ENCODE data around the gene RASA2. TPM values are rescaled to one million over a fixed set of nuclear protein-coding genes. Genes with fewer than 3 reads are reported as not detected.

RASA2 gene
- total RNA-seq, 2 donors from 2014 or later: 15.4 to 23.1 TPM

DNA sequence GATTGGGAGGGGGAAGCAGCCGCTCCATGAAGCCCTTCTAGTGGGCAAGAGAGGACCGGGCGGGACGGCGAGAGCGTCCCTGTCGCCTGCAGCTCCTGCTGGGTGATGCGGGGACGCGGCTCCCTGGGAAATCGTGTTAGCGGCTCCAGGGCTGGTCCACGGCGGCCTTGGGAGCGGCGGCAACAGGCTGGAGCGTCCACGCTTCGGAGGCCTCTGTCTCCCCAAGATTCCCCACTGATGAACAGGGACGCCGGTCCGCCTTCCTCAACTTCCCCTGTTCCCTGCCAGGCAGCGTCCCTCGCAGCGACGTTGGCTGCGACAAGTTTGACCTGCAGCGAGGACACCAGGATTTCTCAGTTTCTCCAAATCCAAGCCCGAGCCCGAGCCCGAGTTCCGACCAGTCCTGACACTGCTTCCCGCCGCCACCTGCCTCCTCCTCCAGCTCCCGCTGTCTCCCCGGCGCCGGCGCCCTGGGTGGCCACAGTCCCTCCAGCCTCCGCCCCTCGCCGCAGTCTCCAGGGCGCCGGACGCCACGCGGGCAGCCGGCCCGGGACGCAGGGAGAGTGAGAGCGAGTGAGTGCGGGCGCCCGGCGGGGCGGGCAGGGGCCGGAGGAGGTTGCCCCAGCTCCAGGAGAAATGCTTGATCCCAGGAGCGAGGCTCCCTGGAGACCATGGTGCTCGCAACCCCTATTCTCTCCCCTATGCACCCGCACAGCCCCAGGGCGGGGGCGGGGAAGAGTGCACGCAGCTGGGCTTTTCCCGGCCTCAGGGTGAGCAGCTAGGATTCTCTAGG lies 173.2 kb downstream of the RASA2 start:
- TF ChIP-seq, protein P1, sequence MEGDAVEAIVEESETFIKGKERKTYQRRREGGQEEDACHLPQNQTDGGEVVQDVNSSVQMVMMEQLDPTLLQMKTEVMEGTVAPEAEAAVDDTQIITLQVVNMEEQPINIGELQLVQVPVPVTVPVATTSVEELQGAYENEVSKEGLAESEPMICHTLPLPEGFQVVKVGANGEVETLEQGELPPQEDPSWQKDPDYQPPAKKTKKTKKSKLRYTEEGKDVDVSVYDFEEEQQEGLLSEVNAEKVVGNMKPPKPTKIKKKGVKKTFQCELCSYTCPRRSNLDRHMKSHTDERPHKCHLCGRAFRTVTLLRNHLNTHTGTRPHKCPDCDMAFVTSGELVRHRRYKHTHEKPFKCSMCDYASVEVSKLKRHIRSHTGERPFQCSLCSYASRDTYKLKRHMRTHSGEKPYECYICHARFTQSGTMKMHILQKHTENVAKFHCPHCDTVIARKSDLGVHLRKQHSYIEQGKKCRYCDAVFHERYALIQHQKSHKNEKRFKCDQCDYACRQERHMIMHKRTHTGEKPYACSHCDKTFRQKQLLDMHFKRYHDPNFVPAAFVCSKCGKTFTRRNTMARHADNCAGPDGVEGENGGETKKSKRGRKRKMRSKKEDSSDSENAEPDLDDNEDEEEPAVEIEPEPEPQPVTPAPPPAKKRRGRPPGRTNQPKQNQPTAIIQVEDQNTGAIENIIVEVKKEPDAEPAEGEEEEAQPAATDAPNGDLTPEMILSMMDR (IDR thresholded peaks at IDR 0.05): no peak
- H3K4me1 ChIP-seq (ENCODE audit: control insufficient read depth in 1 of 2, low read depth in 2 of 2): peaks cover 3 to 19% of the 10 kb centered on the region in 2 donors
- H3K4me3 ChIP-seq: peak overlapping the region; percentile 83
- no peaks in the 10 kb centered on the region for H3K27me3 ChIP-seq (replicated peaks; ENCODE audit: insufficient read depth)
- no peak for ATAC-seq (ENCODE audit: insufficient number of reproducible peaks, low FRiP score, low read depth)
- no peaks in the 10 kb centered on the region for H3K9me3 ChIP-seq
- peak; percentile 9 for DNase-seq (ENCODE audit: low spot score)
- no peaks in the 10 kb centered on the region for H3K36me3 ChIP-seq
- H3K27ac ChIP-seq: peak overlapping the region; percentile 29 to 82

DNA sequence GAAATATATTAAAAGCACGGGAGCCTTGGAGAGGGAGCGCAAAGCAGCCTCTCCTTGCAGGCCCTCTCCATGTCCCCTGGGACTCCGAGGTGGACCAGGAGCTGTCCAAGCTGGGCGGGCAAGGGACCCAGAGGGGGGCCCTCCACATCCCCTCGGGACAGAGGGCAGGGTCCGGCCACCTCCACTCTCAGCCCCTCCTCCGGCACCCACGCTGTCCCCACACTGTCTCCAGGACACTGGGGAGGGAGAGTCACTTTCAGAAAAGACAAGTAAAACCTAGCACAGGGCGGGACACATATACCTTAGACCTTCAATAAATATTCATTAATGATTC lies 173.8 kb downstream of the RASA2 start:
- no peak for DNase-seq (ENCODE audit: low spot score)
- Histone ChIP-seq H3K27me3 (replicated peaks; ENCODE audit: insufficient read depth) (no peaks in the 10 kb centered on the region), H3K4me1 (ENCODE audit: control insufficient read depth in 1 of 2, low read depth in 2 of 2) (peaks cover 3 to 19% of the 10 kb centered on the region in 2 donors), H3K4me3 (peak overlapping the region; percentile 83), H3K36me3 (no peaks in the 10 kb centered on the region), H3K27ac (peak overlapping the region in 1 of 2 donors; percentile 82), H3K9me3 (no peaks in the 10 kb centered on the region)
- no peak for ATAC-seq (ENCODE audit: insufficient number of reproducible peaks, low FRiP score, low read depth)
- TF ChIP-seq, protein P1 (IDR thresholded peaks at IDR 0.05): no peak

DNA sequence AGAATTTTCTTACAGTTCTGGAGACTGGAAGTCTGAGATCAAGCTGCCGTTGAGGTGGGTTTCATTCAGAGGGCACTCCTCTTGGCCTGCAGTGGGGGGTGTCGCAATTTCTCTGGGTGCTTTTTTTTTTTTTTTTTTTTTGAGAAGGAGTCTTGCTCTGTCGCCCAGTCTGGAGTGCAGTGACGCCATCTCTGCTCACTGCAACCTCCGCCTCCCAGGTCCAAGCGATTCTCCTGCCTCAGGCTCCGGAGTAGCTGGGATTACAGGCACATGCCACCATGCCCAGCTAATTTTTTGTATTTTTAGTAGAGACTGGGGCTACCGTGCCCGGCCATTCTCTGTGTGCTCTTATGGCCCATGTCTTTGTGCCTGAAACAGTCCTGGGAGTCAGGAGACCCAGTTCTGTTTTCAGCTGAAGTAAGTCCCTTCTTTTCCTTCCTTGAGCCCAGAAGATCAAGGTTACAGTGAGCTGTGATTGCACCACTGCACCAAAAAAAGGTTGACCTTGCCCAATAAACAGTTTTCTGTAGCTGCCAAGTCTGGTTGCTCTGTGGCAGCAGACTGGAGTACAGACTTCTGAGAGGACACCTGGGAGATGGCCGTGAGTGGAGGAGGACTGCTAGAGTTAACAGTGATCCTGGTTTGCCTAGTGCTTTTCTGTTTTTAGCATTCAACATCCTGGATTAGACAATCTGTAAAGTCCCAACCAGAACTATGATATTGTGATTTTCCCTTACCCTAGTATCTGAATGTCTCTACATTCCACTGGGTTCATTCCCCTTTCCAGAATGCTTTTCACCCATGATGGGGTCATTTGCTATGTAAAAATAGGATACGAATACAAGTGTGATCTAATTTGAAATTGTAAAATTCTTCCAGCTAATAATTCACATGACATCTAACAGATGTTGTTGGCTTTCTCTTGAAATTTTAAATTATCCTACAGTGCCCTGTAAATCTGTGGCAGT lies 174.7 kb downstream of the RASA2 start:
- Histone ChIP-seq H3K27me3 (replicated peaks; ENCODE audit: insufficient read depth) (no peaks in the 10 kb centered on the region), H3K9me3 (no peaks in the 10 kb centered on the region), H3K4me1 (ENCODE audit: control insufficient read depth in 1 of 2, low read depth in 2 of 2) (peaks cover 3 to 17% of the 10 kb centered on the region in 2 donors), H3K27ac (no peak overlapping the region), H3K4me3 (no peak overlapping the region), H3K36me3 (no peaks in the 10 kb centered on the region)
- ATAC-seq (ENCODE audit: insufficient number of reproducible peaks, low FRiP score, low read depth) (no peak), DNase-seq (ENCODE audit: low spot score) (no peak)
- TF ChIP-seq, protein P1 (IDR thresholded peaks at IDR 0.05): no peak

DNA sequence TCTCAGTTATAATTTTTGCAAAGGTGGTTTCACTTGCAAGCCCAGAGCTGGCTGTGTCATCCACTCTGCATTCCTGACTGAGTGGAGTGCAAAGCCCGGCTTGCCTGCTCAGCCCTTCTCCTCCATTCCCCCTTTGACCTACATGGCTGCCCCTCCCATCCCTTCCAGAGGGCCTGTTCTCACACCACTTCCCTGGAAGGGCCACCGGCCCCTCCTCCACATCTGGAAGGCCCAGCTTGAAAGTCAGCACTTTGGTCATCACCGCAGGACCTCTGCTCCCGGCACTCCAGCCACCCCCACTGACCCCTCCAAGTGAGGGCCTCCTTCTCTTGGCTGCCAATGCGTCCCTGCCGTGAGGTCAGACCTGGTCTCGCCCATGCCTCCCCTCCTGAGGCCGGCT lies 177.2 kb downstream of the RASA2 start:
- DNase-seq (ENCODE audit: low spot score): no peak
- Histone ChIP-seq H3K4me3 (no peak overlapping the region), H3K36me3 (no peaks in the 10 kb centered on the region), H3K4me1 (ENCODE audit: control insufficient read depth in 1 of 2, low read depth in 2 of 2) (peaks cover 3% of the 10 kb centered on the region in 2 donors), H3K27me3 (replicated peaks; ENCODE audit: insufficient read depth) (no peaks in the 10 kb centered on the region), H3K27ac (no peak overlapping the region), H3K9me3 (no peaks in the 10 kb centered on the region)
- TF ChIP-seq, protein P1 (IDR thresholded peaks at IDR 0.05): no peak
- ATAC-seq (ENCODE audit: insufficient number of reproducible peaks, low FRiP score, low read depth): no peak

Other genes starting within 250 kb of the RASA2 start
- 100 to 1,000 TPM; 169 to 215 TPM for gene ZBTB38, start 118.5 kb upstream of the RASA2 start, total RNA-seq